GM10847 (cell line): ENCODE measurements around the gene BTG1.

Source experiments
- POLR2A ChIP-seq: IDR thresholded peaks from 2 replicates; pipeline ENCODE4 v1.6.1; 2011; ENCODE audit not compliant: insufficient read length; ENCODE audit errors: extremely low read depth

The BTG1 gene

DNA sequence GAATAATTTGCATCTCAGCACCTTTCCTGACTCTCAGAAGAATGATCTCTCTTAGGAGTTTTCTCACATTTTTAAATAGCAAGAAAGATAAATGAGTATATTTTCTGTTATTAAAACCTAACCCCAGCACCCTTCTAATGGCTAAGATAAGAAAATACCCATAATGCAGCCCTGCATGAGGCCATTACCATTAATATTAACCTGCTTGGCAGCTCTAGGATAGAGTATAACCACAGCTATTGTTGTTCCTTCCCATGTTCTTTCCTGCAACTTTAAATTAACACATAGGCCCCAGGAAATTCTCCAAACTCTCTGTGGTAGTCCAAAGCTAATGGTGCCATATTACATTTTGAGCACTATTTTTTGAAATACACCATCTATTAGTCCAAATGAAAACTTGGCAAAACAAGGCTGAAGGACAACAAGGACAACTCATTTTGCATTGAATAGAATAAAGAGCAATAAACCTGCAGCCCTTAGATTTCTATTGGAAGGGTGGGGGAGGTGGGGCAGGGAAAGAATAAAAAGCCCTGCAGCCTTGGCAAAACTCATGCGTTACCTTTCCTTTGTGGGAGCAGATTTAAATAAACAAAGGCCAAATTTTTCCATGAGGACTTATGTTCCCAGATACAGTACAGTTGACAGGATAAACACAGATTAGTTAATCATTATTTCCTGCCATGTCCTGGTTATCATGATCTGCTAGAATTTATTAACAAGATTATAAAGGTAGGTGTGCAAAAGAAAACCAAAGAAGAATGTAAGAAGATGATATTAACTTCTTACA, 46.9 kb downstream of the BTG1 start:
- TF ChIP-seq POLR2A, result no peak

DNA sequence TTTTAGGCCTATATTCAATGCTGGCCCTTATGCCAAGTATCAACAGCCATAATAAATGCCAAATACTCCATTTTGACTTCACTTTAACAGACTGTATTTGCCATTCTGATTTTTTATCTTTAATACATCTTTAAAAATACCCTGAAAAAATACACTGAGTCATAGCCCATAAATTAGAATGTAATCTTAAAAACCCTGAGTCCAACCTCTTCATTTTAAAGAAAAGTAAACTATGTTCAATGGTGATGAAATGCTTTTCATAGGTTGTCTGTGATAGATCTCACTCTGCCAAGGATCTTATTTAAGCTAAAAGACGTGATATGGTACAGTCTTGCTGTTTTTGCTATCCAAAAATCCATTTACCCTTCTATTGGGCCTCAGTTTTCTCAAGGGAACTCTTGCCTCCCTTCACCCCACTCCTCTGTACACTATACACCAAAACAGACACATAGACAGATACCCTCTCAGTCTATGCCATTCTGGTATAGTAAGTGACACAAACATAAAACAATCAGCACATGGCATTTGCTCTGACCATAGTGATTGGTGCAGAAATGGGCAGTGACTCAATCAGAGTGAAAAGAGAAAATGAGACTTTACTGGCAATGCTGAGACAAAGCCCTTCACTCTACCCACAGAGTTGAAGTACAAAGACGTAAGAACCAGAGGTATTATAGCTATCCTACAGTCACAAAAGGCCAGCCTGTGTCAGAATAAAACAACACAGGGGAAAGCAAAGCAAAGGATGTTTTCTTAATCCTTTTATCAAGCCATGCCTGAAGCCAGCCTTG, 49.1 kb downstream of the BTG1 start:
- no peak for TF ChIP-seq POLR2A

DNA sequence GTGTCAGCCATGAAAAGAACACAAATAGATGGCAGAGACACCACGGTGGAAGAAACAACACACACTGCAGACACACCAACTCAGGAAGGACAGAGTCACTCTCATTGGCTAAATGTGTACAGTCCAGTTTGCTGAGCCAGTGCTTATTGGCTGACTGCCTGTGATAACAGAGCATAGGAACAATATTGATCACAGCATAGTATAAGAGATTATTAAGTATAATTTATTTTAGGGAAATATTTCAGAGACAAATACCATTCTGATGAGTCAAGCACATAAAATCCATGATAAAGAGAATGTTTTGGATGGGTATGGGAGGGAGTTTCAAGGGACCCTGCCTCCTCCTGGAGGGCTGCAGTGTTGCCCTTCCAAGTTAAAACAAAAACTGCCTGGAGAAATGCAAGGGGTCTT, 50.9 kb downstream of the BTG1 start:
- TF ChIP-seq POLR2A, result no peak
